HepG2 (cell line): ENCODE results near the gene KNCN. TPM values are rescaled to one million over a fixed set of nuclear protein-coding genes. Genes with fewer than 3 reads are reported as not detected.

Source experiments
- ATAC-seq: fragments of 200-7000 bp; cut with Tn5 transposase; 3 replicates; pipeline ENCODE4 v1.9.1; 2020; ENCODE audit warnings: mild to moderate bottlenecking, moderate library complexity
- BruUV-seq: library from RNA; stranded (reverse); fragments of 400-500 nt; replicated peaks from 2 replicates; lab custom pipeline; 2021; lab: Mats Ljungman, UMichigan
- CTCF ChIA-PET: fragments of 300-600 bp; formaldehyde crosslinking; extraction: SDS; loops from one replicate; lab custom pipeline; 2021; ENCODE audit warnings: low total read pairs, inconsistent platforms, low intra/inter-chr PET ratio; lab: Yijun Ruan, JAX
- POLR2A ChIA-PET: fragments of 350-600 bp; sonication (Branson Sonifier 250); formaldehyde crosslinking; loops from one replicate; lab custom pipeline; 2020; ENCODE audit warnings: antibody characterized with exemption, inconsistent platforms; lab: Yijun Ruan, JAX
- DNase-seq: peaks from one replicate; pipeline ENCODE4 v3.0.0-alpha.2; 2015; ENCODE audit warnings: low spot score
- FAIRE-seq: peaks from 3 replicates; lab custom pipeline; 2011; peaks lifted over from hg19 to GRCh38; lab: Jason Lieb, UNC
- H2AFZ ChIP-seq: one replicate; pipeline ENCODE4 v1.6.1; 2011; ENCODE audit warnings: low read length, inconsistent platforms
- H3K27ac ChIP-seq: fragments of 300-600 bp; 3 replicates; pipeline ENCODE4 v1.8.0; 2011; ENCODE audit warnings: mixed run types, mild to moderate bottlenecking, mixed read lengths, low read length, inconsistent platforms; ENCODE audit not compliant: insufficient read depth; ENCODE audit errors: extremely low read length
- H3K27me3 ChIP-seq, 2 experiments: fragments of 200-600 bp in 1 of 2; 2 replicates in 1 of 2; 3 replicates in 1 of 2; pipeline versions ENCODE4 v1.6.0 to v1.8.0; 2011; ENCODE audit warnings: low read length in 2 of 2, mild to moderate bottlenecking in 2 of 2, moderate library complexity in 2 of 2, inconsistent platforms in 1 of 2; ENCODE audit not compliant: insufficient read depth in 2 of 2, control insufficient read depth in 1 of 2
- H3K36me3 ChIP-seq, 2 experiments: fragments of 200-600 bp in 1 of 2; replicated peaks in 1 of 2; 2 replicates in 1 of 2; 3 replicates in 1 of 2; pipeline versions ENCODE4 v1.5.1 to v1.8.0; 2011; ENCODE audit warnings: low read length in 2 of 2, inconsistent platforms in 1 of 2; ENCODE audit not compliant: insufficient read depth in 2 of 2, control insufficient read depth in 1 of 2
- H3K4me1 ChIP-seq: 2 replicates; pipeline ENCODE4 v1.5.1; 2012; ENCODE audit warnings: low read length, inconsistent platforms; ENCODE audit not compliant: insufficient read depth
- H3K4me2 ChIP-seq: 2 replicates; pipeline ENCODE4 v1.6.0; 2011; ENCODE audit warnings: low read depth, low read length, inconsistent platforms
- H3K4me3 ChIP-seq, 3 experiments: fragments of 200-600 bp in 1 of 3; sonication (generic), shearing (Covaris generic) in 1 of 3; replicated peaks in 1 of 3; 2 replicates each; pipeline ENCODE4 v1.5.1; 2011 to 2016; ENCODE audit warnings: low read length in 3 of 3, inconsistent platforms in 2 of 3, low read depth in 2 of 3, mild to moderate bottlenecking in 2 of 3, control low read depth in 1 of 3, mixed read lengths in 1 of 3; ENCODE audit not compliant: insufficient read depth in 1 of 3
- H3K79me2 ChIP-seq: one replicate; pipeline ENCODE4 v1.6.1; 2011; ENCODE audit warnings: low read length, inconsistent platforms; ENCODE audit not compliant: insufficient read depth
- H3K9ac ChIP-seq: 2 replicates; pipeline ENCODE4 v1.6.0; 2011; ENCODE audit warnings: mild to moderate bottlenecking, low read depth, low read length, inconsistent platforms; ENCODE audit not compliant: insufficient read depth
- H3K9me3 ChIP-seq: 2 replicates; pipeline ENCODE4 v1.5.1; 2012; ENCODE audit warnings: mild to moderate bottlenecking, low read length
- H4K20me1 ChIP-seq: 2 replicates; pipeline ENCODE4 v1.6.0; 2011; ENCODE audit warnings: inconsistent platforms, mild to moderate bottlenecking, low read length, moderate library complexity; ENCODE audit not compliant: insufficient read depth
- CCDC6 ChIP-seq: sonication (generic); formaldehyde crosslinking; IDR thresholded peaks from 2 replicates; pipeline ENCODE4 v1.8.1; 2022; ENCODE audit warnings: mild to moderate bottlenecking, missing genetic modification reagents, moderate library complexity
- CTCF ChIP-seq: sonication (generic); formaldehyde crosslinking; IDR thresholded peaks from 2 replicates; pipeline ENCODE4 v1.5.0; 2020; ENCODE audit warnings: mild to moderate bottlenecking, missing genetic modification reagents, moderate library complexity
- KDM5B ChIP-seq: sonication (generic); formaldehyde crosslinking; IDR thresholded peaks from 2 replicates; pipeline ENCODE4 v1.4.0; 2020; ENCODE audit warnings: missing genetic modification reagents, mild to moderate bottlenecking, borderline replicate concordance
- WGBS: methylation state at CpG from one replicate; pipeline ENCODE4 v1.1.6; 2017; ENCODE audit warnings: low lambda C conversion rate; 5-methylcytosine and 5-hydroxymethylcytosine counted together
- in situ Hi-C: cut with HindIII; loops from 2 replicates; pipeline ENCODE4 v1.10.0; 2017; ENCODE audit warnings: low pct_unique_long_range_greater_than_20kb; ENCODE audit not compliant: extremely low pct_ligation_motif_present
- intact Hi-C: fragments of 100-400 bp; cut with micrococcal nuclease; formaldehyde crosslinking; loops from one replicate; pipeline ENCODE4 v1.10.0; 2022; ENCODE audit not compliant: unreplicated experiment
- polyA plus RNA-seq, 8 experiments: library from polyadenylated mRNA; depleted of rRNA in 3 of 8; stranded (reverse) in 7 of 8; unstranded in 1 of 8; fragments of >200 nt; fragmentation: Illumina TruSeq in 4 of 8; extraction: Trizol in 4 of 8; gene quantifications; 2 replicates each; pipeline versions ENCODE4 v1.2.1 to v1.2.3, GENCODE V29; 2011 to 2016; ENCODE audit warnings: low read depth in 4 of 8, missing spikeins in 1 of 8, mixed read lengths in 1 of 8; ENCODE audit not compliant: insufficient read depth in 1 of 8
- total RNA-seq, 5 experiments: library from RNA; depleted of rRNA; stranded (reverse); fragments of >200 nt; fragmentation: Illumina TruSeq; extraction: Trizol; gene quantifications; 2 replicates each; pipeline ENCODE4 v1.2.3, GENCODE V29; 2016; ENCODE audit warnings: low read depth in 1 of 5

Gene KNCN
- total and polyA plus RNA-seq, 2 of the 13 experiments (the other 11 are each of a cell fraction or from before 2014, with no cell fraction given), result not detected

DNA sequence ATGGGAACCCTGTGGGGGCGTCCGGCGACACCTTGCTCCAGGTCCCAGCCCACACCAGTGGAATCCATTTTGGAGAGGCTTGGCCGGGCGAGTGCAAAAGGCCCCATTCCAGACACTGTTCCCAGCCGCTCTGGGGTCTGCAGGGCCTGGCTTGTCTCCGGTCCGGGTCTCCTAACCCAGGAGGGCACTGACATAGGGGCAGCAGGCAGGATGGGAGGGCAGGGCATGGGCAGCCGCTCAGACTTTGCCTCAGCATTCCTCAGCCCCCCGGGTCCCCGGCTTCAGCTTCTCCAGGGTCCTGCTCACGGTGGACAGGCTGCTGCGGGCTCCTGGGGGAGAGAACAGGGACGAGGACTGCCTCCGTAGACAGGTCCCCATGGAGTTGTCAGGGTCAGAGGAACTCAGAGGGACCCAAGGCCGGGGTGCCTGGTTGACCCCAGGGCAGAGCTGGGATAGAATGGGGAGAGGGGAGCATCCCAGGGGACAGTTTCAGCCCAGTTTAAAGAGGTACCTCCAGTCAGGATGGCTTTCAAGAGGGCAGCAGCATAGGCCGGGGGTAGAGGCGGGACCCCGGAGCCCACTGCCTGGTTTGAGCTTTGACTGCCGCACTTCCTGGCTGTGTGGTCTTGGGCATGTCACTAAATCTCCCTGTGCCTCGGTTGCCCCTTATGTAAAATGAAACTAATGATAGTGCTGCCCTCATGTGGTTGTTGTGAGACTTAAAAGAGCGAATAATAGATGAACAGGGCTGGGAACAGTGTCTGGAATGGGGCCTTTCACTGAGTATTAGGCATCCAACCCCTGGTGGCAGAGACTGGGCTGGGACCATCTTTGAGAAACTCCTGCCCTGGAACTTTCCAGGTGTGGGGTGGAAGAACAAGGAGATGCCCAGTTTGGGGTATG, 3.7 kb downstream of the KNCN start:
- POLR2A ChIA-PET, result no interaction called here
- in situ Hi-C loops, result no loop called here

More for the DNA sequence above, 3.7 kb downstream of the KNCN start:
- intact Hi-C loops, result no loop called here
- H3K9me3 ChIP-seq, result no peaks in the 10 kb centered on the region
- H3K36me3 ChIP-seq, result no peaks in the 10 kb centered on the region
- peak; percentile 64 for ATAC-seq
- peak; percentile 47 for FAIRE-seq
- peak overlapping the region; percentile 15 for H2AFZ ChIP-seq
- peaks cover 2% of the 10 kb centered on the region; the same call in 1 of the 2 replicates for H4K20me1 ChIP-seq
- 21% methylated on average over 16 of the region's 22 CpGs for WGBS
- H3K9ac ChIP-seq, result peak overlapping the region; percentile 34
- H3K4me3 ChIP-seq, result peak overlapping the region; percentile 28 to 67 (median 37); a peak in 5 of 6 replicates
- CTCF ChIA-PET, result interaction anchor here (1.2 kb wide), 1 partner anchor 101 kb away, joined by 3 read pairs; no protein-coding TSS in a partner anchor
- H3K4me2 ChIP-seq, result peak overlapping the region; percentile 79
- no peak overlapping the region for H3K27ac ChIP-seq
- H3K79me2 ChIP-seq, result no peaks in the 10 kb centered on the region
- peak; percentile 52 for DNase-seq
- peaks cover 4% of the 10 kb centered on the region; the same call in 1 of the 2 replicates for H3K4me1 ChIP-seq
- H3K27me3 ChIP-seq, result peaks cover 6 to 67% of the 10 kb centered on the region in 2 experiments; a peak in 4 of 5 replicates
- peak; percentile 63 for TF ChIP-seq CTCF (CRISPR knock-in tag)
- 0 out of 2 replicates have a peak, but pooled peaks have one; percentile 22 for TF ChIP-seq KDM5B
- no peak for TF ChIP-seq CCDC6 (CRISPR knock-in tag)
- no TSS peak for BruUV-seq
